ENCODE measurements around the gene SBF1. TPM values are rescaled to one million over a fixed set of nuclear protein-coding genes. Genes with fewer than 3 reads are reported as not detected.

SBF1 gene
- total RNA-seq, 2 experiments from 2014 or later, result 211 to 221 TPM

DNA sequence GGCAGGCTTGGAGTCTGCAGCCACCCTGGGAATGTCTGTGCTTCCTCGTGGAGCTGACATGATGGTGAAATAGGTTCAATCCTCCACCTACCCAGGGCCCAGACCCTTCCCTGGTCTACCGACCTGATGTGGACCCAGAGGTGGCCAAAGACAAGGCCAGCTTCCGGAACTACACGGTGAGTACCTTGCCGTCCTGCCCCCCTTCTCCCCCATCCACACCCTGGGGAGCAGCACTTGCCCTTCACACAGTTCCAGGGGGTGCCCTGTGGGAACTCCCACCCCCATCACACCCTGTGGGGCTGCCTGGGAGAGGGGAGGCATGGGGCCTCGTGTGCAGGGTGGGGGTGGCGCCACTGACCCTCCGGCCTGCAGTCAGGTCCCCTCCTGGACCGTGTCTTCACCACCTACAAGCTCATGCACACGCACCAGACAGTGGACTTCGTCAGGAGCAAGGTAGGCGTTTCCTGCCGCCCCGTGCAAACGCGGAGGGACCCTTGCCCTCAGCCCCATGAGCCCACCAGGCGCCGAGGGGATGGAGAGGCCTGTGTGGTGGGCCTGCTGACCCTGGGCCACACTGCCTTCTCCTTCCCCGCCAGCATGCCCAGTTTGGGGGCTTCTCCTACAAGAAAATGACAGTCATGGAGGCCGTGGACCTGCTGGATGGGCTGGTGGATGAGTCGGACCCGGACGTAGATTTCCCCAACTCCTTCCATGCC lies 12.6 kb upstream of the SBF1 start:
- DNase-seq, result no peak
- ATAC-seq (ENCODE audit: low read depth), result no peak
- H3K9me3 Mint-ChIP-seq, result no peaks in the 10 kb centered on the region
- POLR2A ChIA-PET, result no interaction called here
- H3K27me3 Mint-ChIP-seq, result no peaks in the 10 kb centered on the region
- H3K36me3 Mint-ChIP-seq, result no peaks in the 10 kb centered on the region
- peaks cover 10% of the 10 kb centered on the region for H3K4me1 Mint-ChIP-seq
- H3K27ac Mint-ChIP-seq, result no peak overlapping the region
- no peak overlapping the region for H3K4me3 Mint-ChIP-seq

DNA sequence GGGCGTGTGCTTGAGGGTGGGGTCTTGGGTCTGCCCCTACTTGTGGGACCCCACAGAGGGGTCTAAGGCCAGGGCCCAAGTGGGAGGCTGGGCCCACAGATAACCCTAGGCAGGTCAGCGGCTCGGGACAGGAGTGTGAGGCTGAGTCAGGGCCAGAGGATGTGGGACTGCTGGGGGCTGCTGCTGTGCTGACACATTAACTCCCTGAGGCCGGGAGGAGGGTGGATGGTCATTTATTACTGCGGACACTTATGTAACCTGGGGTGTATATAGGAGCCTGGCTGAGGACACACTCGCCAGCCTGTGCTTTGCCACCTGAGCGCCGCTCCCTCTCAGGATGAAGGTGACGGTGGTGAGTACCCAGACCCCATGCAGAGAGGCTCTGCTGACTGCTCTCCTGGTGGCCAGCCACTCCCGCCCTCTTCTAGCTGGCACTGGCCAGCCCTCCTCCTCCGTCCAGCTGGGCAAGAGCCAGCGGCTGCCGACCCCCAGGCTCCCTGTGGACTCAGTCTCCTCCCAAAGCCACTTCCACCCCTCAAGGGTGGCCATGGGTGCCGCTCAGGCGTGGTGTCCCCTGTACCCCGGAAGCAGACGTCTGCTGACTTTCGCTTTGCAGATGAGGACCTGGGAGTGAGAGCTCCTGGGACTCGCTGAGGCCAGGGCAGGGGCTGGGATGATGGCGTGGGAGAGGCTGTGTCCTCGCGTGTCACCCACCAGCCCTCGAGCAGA lies 11.9 kb upstream of the SBF1 start, which contains the start of gene MIOX:
MIOX (plus strand) TSS at position 299 of the 729 bp plus-strand sequence; CDS start at position 338, 39 bp downstream.
- no peak for ATAC-seq (ENCODE audit: low read depth)

DNA sequence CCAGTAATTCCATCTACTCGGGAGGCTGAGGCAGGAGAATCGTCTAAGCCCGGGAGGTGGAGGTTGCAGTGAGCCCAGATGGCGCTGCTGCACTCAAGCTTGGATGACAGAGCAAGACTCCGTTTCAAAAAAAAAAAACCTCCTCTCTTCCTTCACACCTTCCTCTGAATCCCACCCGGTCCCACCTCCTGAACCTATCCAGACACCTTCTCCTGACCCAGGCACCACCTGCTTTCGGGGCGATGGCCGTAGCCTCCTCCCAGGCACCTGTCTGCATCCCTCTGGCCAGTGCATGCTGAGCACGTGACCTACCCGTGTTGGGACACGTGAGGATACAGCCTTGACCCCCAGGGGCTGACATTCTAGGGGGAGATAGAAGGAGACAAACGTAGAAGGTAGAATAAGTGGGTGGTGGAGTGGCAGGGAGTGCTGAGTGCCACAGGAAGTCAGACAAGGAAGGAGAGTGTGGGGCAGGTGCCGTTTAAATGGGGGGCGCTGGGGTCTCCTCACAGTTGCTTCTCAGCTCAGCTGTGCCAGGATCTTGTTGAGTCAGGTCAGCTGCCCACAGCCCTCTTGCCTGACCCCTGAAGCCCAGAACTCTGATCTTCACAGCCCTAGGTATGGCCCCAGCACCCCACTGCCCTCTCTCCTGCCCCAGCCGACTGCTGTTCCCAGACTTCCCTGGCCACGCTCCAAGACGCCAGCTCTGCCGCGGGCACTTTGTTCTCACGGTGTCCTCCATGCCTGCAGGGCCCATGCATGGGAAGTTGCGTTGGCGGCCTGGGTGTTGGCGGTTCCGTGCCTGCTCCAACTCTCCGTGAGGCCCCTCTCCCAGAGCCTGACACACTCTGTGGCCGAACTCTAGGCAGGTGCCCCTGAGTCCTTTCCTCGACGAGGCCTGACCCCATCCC lies 10.6 kb upstream of the SBF1 start:
- no peak overlapping the region for H3K27ac Mint-ChIP-seq
- H3K36me3 Mint-ChIP-seq, result no peaks in the 10 kb centered on the region
- POLR2A ChIA-PET, result interaction anchor here (0.9 to 1.0 kb wide), 2 partner anchors 15 to 29 kb away, joined by 3 read pairs; no protein-coding TSS in a partner anchor
- peaks cover 3% of the 10 kb centered on the region for H3K27me3 Mint-ChIP-seq
- ATAC-seq (ENCODE audit: low read depth) (no peak), DNase-seq (no peak)
- H3K4me1 Mint-ChIP-seq, result peaks cover 5% of the 10 kb centered on the region
- H3K9me3 Mint-ChIP-seq, result no peaks in the 10 kb centered on the region
- no peak overlapping the region for H3K4me3 Mint-ChIP-seq

More for the DNA sequence above, 11.9 kb upstream of the SBF1 start, which contains the start of gene MIOX:
- Mint-ChIP-seq H3K27me3 (no peaks in the 10 kb centered on the region), H3K36me3 (no peaks in the 10 kb centered on the region), H3K4me1 (peaks cover 11% of the 10 kb centered on the region), H3K9me3 (no peaks in the 10 kb centered on the region), H3K4me3 (no peak within 1 kb of the TSS), H3K27ac (no peak within 1 kb of the TSS)
- POLR2A ChIA-PET, result interaction anchor here (0.9 kb wide), 1 partner anchor 17 kb away, joined by 3 read pairs; no protein-coding TSS in a partner anchor
- DNase-seq, result no peak

DNA sequence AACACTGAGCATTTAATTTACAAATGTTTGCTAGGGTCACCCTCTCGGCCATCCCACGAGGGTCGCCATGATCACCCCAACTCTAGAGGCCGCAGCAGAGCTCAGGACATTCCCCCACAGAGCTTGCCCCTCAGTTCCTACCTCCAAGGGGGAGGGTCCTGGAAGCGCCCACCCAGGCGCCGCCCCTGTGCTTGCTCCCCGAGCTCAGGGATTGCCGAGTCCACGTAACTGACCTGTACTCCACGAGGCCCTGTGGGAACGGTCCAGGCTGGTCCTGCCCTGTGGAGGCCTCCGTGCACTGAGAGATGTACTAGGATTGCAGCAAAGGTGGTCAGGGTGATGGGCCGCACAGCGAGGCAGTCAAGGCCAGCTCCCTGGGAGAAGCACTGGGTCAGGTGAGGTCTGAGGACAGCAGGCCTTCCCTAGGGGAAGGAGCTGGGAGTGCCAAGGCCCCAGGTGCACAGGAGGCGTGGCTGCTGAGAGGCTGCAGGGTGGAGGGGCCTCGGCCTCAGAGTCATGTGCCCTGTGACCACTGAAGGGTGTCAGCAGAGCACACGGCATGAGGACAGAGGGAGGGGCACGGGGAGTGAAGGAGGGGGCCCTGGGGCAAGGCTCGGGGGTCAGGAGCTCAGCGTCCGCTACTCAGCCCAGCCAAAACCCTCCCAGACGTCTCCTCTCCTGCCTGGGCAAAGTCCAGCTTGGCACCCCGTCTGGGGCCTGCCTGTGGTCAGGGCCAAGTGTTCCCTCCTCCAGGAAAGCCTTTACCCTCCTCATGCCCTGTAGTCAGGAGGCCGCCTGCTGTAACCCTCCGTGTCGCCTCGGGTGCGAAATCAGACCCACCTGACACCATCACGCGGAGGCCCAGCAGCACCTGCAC lies 9.4 kb upstream of the SBF1 start:
- no peaks in the 10 kb centered on the region for H3K9me3 Mint-ChIP-seq
- no peak for ATAC-seq (ENCODE audit: low read depth)
- no peak overlapping the region for H3K4me3 Mint-ChIP-seq

DNA sequence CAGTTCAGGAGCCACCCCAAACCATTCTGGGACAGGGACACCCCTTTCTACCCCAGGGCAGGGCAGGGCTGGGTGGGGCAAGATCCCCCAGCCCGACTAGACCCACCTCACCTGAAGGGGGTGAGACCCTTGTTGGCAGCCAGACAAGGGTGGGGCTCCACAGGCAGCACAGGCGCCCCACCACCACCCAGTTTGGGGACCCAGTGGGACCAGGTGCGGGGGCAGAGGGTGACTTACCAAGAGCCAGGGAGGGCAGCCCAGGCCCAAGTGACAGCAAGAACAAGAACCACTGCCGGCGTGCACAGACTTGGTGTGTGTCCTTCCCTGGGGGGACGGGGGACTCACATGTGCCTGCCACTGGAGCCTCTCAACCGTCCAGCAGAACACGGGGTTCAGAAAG lies 8.7 kb upstream of the SBF1 start:
- H3K27me3 Mint-ChIP-seq, result peaks cover 13% of the 10 kb centered on the region
- POLR2A ChIA-PET, result interaction anchor here (1.0 to 1.3 kb wide), 2 partner anchors 14 to 24 kb away, joined by 3 to 6 read pairs; partner anchors contain the start of genes LMF2 and NCAPH2
- H3K27ac Mint-ChIP-seq, result no peak overlapping the region
- peaks cover 6% of the 10 kb centered on the region for H3K4me1 Mint-ChIP-seq
- DNase-seq (no peak), ATAC-seq (ENCODE audit: low read depth) (no peak)
- no peak overlapping the region for H3K4me3 Mint-ChIP-seq
- no peaks in the 10 kb centered on the region for H3K36me3 Mint-ChIP-seq
- no peaks in the 10 kb centered on the region for H3K9me3 Mint-ChIP-seq

More for the DNA sequence above, 9.4 kb upstream of the SBF1 start:
- Mint-ChIP-seq H3K36me3 (no peaks in the 10 kb centered on the region), H3K4me1 (peaks cover 6% of the 10 kb centered on the region), H3K27ac (no peak overlapping the region), H3K27me3 (peaks cover 11% of the 10 kb centered on the region)
- no peak for DNase-seq
- POLR2A ChIA-PET, result interaction anchor here (1.0 to 1.3 kb wide), 2 partner anchors 14 to 28 kb away, joined by 3 to 6 read pairs; no protein-coding TSS in a partner anchor

DNA sequence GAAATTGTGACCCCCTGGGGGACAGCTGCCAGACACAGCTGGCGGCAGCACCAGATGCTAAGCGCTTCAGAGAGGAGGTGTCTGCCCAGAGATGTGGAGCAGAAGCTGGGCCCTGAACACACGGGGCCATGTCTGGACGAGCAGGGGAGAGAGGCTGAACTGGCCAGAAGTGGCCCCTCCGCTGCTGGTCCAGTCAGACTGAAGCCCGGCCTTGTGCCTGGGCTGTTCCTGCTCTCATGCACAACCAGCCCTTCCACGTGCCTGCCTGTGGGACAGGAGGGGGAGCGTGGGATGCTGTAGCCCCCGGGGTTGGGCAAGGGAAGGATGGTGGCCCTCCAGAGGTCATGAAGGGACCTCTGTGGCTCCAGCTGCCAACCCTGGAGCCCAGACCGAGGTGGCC lies 8.3 kb upstream of the SBF1 start:
- ATAC-seq (ENCODE audit: low read depth), result no peak
- POLR2A ChIA-PET, result interaction anchor here (1.0 to 1.3 kb wide), 2 partner anchors 13 to 25 kb away, joined by 3 to 6 read pairs; partner anchors contain the start of genes LMF2 and NCAPH2
- H3K4me3 Mint-ChIP-seq, result no peak overlapping the region

DNA sequence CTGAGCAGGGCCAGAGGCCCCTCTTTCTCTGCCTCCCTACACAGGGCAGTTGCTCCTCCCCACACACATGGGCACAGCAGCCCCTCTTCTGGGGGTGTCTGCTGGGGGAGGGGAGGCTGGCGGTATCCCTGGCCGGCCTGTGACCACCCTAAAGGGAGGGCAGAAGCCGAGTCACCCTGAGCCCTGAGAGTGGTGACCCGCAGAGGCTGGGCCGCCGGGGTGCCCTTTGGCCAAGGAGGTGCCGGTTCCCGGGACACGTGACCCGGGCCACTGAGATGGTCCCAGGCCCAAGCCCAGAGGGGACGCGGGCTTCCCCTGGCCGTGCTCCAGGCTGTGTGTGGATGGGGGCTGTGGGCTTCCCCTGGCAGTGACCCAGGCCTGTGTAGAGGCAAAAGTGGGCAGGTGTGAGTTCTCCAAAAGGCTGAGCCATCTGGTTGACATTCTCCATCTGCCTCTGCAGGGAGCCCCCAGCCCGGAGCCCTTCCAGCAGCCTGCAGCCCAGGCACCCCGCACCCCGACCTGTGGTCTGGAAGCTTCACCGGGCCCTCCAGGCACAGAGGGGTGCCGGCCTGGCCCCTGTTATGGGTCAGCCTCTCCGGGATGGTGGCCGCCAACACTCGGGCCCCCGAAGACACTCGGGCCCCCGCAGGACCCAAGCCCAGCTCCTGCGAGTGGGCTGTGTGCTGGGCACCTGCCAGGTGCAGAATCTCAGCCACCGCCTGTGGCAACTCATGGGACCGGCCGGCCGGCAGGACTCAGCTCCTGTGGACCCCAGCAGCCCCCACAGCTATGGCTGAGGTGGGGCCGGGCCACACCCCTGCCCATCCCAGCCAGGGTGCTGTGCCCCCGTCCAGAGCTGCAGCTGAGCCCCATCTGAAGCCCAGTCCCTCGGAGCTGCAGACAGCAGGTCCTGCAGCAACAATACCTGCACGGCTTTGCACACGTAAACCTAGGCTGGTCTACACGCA lies 7.6 kb upstream of the SBF1 start:
- POLR2A ChIA-PET, result interaction anchor here (0.7 to 3.2 kb wide), 5 partner anchors 9 to 43 kb away, joined by 3 to 10 read pairs (median 3); partner anchors contain the start of genes LMF2, NCAPH2 and SCO2
- DNase-seq (no peak), ATAC-seq (ENCODE audit: low read depth) (no peak)
- Mint-ChIP-seq H3K27ac (peak overlapping the region; percentile 69), H3K4me3 (peak overlapping the region; percentile 83), H3K4me1 (peaks cover 7% of the 10 kb centered on the region), H3K27me3 (peaks cover 13% of the 10 kb centered on the region), H3K9me3 (no peaks in the 10 kb centered on the region), H3K36me3 (no peaks in the 10 kb centered on the region)

More for the DNA sequence above, 8.3 kb upstream of the SBF1 start:
- H3K9me3 Mint-ChIP-seq, result no peaks in the 10 kb centered on the region
- no peak for DNase-seq
- H3K27ac Mint-ChIP-seq, result no peak overlapping the region
- peaks cover 7% of the 10 kb centered on the region for H3K4me1 Mint-ChIP-seq
- peaks cover 13% of the 10 kb centered on the region for H3K27me3 Mint-ChIP-seq
- no peaks in the 10 kb centered on the region for H3K36me3 Mint-ChIP-seq

DNA sequence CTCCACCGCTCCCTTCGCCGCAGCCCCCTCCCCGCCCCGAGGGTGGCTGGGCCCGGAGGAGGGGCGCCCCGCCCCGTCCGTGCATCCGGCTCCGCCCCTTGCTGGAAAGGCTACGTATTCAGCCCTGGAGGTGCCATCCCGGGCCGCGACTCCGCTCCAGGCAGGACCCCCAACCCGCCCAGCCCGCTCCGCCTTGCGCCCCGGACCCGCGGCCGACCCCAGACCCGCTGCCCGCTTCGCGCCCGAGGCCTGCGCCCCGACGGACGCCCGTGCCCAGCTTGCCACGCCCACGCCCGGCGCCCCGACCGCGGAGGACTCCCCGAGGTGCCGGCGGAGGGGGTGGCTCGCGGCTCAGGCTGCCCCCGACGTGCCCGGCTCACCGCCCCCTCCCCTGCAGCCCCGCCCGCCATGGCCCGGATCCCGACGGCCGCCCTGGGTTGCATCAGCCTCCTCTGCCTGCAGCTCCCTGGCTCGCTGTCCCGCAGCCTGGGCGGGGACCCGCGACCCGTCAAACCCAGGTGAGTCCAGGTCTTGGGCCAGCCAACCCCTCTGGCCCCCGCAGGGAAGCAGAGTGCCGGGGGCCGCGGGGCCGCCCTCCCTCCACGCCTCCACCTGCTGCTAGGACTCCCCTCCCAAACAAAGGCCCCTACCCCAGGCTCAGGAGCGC lies 6.7 kb upstream of the SBF1 start, which contains the start of gene ADM2:
ADM2 (plus strand) TSS at position 104 of the 667 bp plus-strand sequence; CDS start at position 409, 305 bp downstream.
- POLR2A ChIA-PET, result interaction anchor here (0.6 to 3.2 kb wide), 6 partner anchors 8 to 167 kb away, joined by 3 to 10 read pairs (median 4); partner anchors contain the start of genes LMF2, NCAPH2 and SCO2
- no peaks in the 10 kb centered on the region for H3K9me3 Mint-ChIP-seq
- ATAC-seq (ENCODE audit: low read depth), result peak; percentile 82
- H3K4me1 Mint-ChIP-seq, result peaks cover 11% of the 10 kb centered on the region
- peaks cover 16% of the 10 kb centered on the region for H3K27me3 Mint-ChIP-seq
- H3K36me3 Mint-ChIP-seq, result no peaks in the 10 kb centered on the region
- peak within 1 kb of the TSS; percentile 69 for H3K27ac Mint-ChIP-seq
- DNase-seq, result peak; percentile 82
- H3K4me3 Mint-ChIP-seq, result peak within 1 kb of the TSS; percentile 83

DNA sequence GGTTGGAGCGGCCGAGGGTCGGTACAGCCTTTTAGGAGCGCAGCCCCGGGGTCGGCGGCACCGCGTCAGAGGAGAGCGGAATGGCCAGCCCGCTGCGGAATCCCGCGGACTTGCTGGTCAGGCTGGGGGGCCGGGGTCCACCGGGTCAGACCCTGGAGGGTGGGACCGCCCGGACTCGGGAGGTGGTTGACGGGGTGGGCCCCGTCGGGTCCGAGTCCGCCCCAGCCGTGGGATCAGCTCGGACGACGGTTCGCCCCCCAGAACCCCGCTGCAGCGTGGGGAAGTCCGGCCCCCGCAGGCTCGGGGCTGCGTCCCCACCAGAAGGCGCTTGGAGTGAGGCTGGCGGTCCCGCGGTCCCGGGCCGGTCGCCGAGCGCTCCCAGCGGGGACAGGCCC lies 6.2 kb upstream of the SBF1 start:
- peaks cover 16% of the 10 kb centered on the region for H3K27me3 Mint-ChIP-seq
- peaks cover 11% of the 10 kb centered on the region for H3K4me1 Mint-ChIP-seq
- peak overlapping the region; percentile 63 for H3K4me3 Mint-ChIP-seq
- H3K36me3 Mint-ChIP-seq, result no peaks in the 10 kb centered on the region
- ATAC-seq (ENCODE audit: low read depth), result no peak
- no peaks in the 10 kb centered on the region for H3K9me3 Mint-ChIP-seq
- DNase-seq, result no peak
- POLR2A ChIA-PET, result interaction anchor here (0.6 to 3.2 kb wide), 7 partner anchors 7 to 374 kb away, joined by 3 to 10 read pairs (median 4); partner anchors contain the start of genes LMF2, NCAPH2 and SCO2
- H3K27ac Mint-ChIP-seq, result no peak overlapping the region

DNA sequence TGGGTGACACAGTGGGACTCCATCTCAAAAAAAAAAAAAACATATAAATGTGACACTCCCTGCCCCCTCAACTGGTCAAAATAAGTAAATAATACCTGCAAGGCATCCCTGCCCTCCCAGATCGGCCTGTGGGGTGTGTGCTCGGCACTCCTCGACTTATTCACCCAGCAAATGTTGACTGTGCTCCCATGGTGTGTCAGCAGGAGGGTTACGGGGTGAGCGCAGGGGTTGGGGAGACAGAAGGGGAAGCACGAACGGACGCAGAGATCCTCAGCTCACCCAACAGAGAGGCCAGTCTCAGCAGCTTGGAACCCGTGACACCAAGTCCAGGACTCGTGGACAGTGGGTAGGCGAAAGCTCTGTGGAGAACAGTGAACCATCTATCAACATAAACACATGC lies 4.9 kb upstream of the SBF1 start:
- Mint-ChIP-seq H3K4me3 (peak overlapping the region; percentile 59), H3K36me3 (no peaks in the 10 kb centered on the region), H3K27ac (peak overlapping the region; percentile 56), H3K27me3 (peaks cover 16% of the 10 kb centered on the region), H3K9me3 (no peaks in the 10 kb centered on the region), H3K4me1 (peaks cover 12% of the 10 kb centered on the region)
- POLR2A ChIA-PET, result interaction anchor here (3.2 kb wide), 1 partner anchor 9 kb away, joined by 10 read pairs; no protein-coding TSS in a partner anchor
- DNase-seq (no peak), ATAC-seq (ENCODE audit: low read depth) (no peak)

Data from activated naive CD8-positive, alpha-beta T cell treated with anti-CD3 and anti-CD28 coated beads, Interleukin-2, amount 10 ng/mL, durations not matched to agents 7 days and 5 days (primary cell).